ENCODE results near the gene MCU. TPM values are rescaled to one million over a fixed set of nuclear protein-coding genes. Genes with fewer than 3 reads are reported as not detected.

MCU gene
- total and polyA plus RNA-seq, 10 of the 15 experiments (the other 5 are each of a cell fraction or from before 2014, with no cell fraction given): 5.1 to 49.1 (median 17.9) TPM

GRCh38 chr10:72659694-72660093, 32.2 kb upstream of the MCU start:
- 75% methylated on average over 8 of the region's 8 CpGs for WGBS (ENCODE audit: insufficient coverage, insufficient replicate concordance, low lambda C conversion rate, missing lambda C conversion rate)
- DNase-seq (ENCODE audit: low read depth, low spot score) (no peak), FAIRE-seq (no peak), ATAC-seq (no peak)
- Histone ChIP-seq H3K4me1 (ENCODE audit: control insufficient read depth, insufficient read depth, low read length) (no peaks in the 10 kb centered on the region), H3K36me3 (ENCODE audit: control insufficient read depth in 2 of 2, insufficient read depth in 2 of 2, low read length in 1 of 2) (no peaks in the 10 kb centered on the region), H4K20me1 (ENCODE audit: control insufficient read depth, insufficient read depth) (no peaks in the 10 kb centered on the region), H3K4me2 (ENCODE audit: control insufficient read depth, insufficient read depth) (no peak overlapping the region), H3K27ac (ENCODE audit: control insufficient read depth, insufficient read depth) (no peak overlapping the region), H3K4me3 (no peak overlapping the region), H3K9ac (ENCODE audit: control insufficient read depth, insufficient read depth, low read length) (no peak overlapping the region), H3K9me3 (replicated peaks; ENCODE audit: control insufficient read depth, insufficient read depth, low read length) (no peaks in the 10 kb centered on the region), H3K79me2 (ENCODE audit: control insufficient read depth, insufficient read depth, low read length) (no peaks in the 10 kb centered on the region), H3K27me3 (replicated peaks in 1 of 2; ENCODE audit: control insufficient read depth in 2 of 2, insufficient read depth in 2 of 2, low read length in 1 of 2) (no peaks in the 10 kb centered on the region), H2AFZ (ENCODE audit: control insufficient read depth, low read depth, low read length) (no peak overlapping the region)
- ChIA-PET CTCF (no interaction called here), RAD21 (ENCODE audit: unreplicated experiment) (interaction anchor here (1.9 kb wide), 1 partner anchor 217 kb away, joined by 4 read pairs; no protein-coding TSS in a partner anchor), POLR2A (interaction anchor here (0.6 to 0.7 kb wide), 3 partner anchors 10 to 384 kb away, joined by 3 to 11 read pairs (median 5); no protein-coding TSS in a partner anchor), SMC1A (ENCODE audit: uncharacterized antibody, unreplicated experiment) (interaction anchor here (1.2 to 1.6 kb wide), 2 partner anchors 17 to 34 kb away, joined by 3 to 5 read pairs; no protein-coding TSS in a partner anchor)
- no TSS peak for BruUV-seq (replicated peaks)
- in situ Hi-C loops (cut with MboI) (no loop called here), intact Hi-C loops (cut with micrococcal nuclease; ENCODE audit: unreplicated experiment) (no loop called here)
- TF ChIP-seq BCL11A (IDR thresholded peaks at IDR 0.05; ENCODE audit: low read depth, low read length): no peak
- no peak for TF ChIP-seq RAD21 (IDR thresholded peaks at IDR 0.05; ENCODE audit: insufficient read depth, low read depth, low read length)
- TF ChIP-seq NR2F1 (conservative IDR thresholded peaks at IDR 0.05): no peak
- TF ChIP-seq ATF3 (IDR thresholded peaks at IDR 0.05; ENCODE audit: borderline replicate concordance, extremely low read depth, low read depth, low read length): no peak
- no peak for TF ChIP-seq RELA (IDR thresholded peaks at IDR 0.05; ENCODE audit: borderline replicate concordance, partially characterized antibody)
- no peak for TF ChIP-seq NFIC (IDR thresholded peaks at IDR 0.05; ENCODE audit: low read depth, low read length)
- TF ChIP-seq MEF2A (IDR thresholded peaks at IDR 0.05; ENCODE audit: insufficient read depth, low read depth, low read length): no peak
- no peak for TF ChIP-seq JUND (IDR thresholded peaks at IDR 0.05; ENCODE audit: low read depth, low read length)
- no peak for TF ChIP-seq MAX (IDR thresholded peaks at IDR 0.05; ENCODE audit: low read depth, low read length)
- no peak for TF ChIP-seq CBX3 (IDR thresholded peaks at IDR 0.05; ENCODE audit: borderline replicate concordance, low read depth)
- no peak for TF ChIP-seq PAX8 (IDR thresholded peaks at IDR 0.05)
- TF ChIP-seq IRF4 (IDR thresholded peaks at IDR 0.05; ENCODE audit: low read depth, low read length): no peak
- no peak for TF ChIP-seq TAF1 (IDR thresholded peaks at IDR 0.05; ENCODE audit: borderline replicate concordance, low read depth, low read length)
- TF ChIP-seq POLR2AphosphoS5 (IDR thresholded peaks at IDR 0.05; ENCODE audit: low read length): no peak
- TF ChIP-seq HCFC1 (IDR thresholded peaks at IDR 0.05; ENCODE audit: low read length): no peak
- no peak for TF ChIP-seq E2F8 (IDR thresholded peaks at IDR 0.05; ENCODE audit: low read depth, partially characterized antibody)

Measured in GM12878 (cell line).